Measurements from ENCODE around the gene MAB21L4. TPM values are rescaled to one million over a fixed set of nuclear protein-coding genes. Genes with fewer than 3 reads are reported as not detected.
A peak's percentile ranks its signal among the peaks of the same experiment; 100 is the strongest.

Gene MAB21L4
- total and polyA plus RNA-seq, 10 donors = 0.04 to 0.70 (median 0.23) TPM; not detected in 6

- Histone ChIP-seq H3K9me3 (no peaks in the 10 kb centered on the region), H3K4me1 (no peaks in the 10 kb centered on the region), H3K27ac (no peak overlapping the region), H3K4me3 (no peak overlapping the region), H3K36me3 (no peaks in the 10 kb centered on the region), H3K27me3 (replicated peaks in 1 of 7) (no peaks in the 10 kb centered on the region)
- peak; percentile 46 for DNase-seq
- 63 to 94% (median 90%) methylated on average over 4 of the region's 4 CpGs for WGBS, 5 donors
- TF ChIP-seq CTCF (IDR thresholded peaks at IDR 0.05 in 8 of 11, conservative IDR thresholded peaks at IDR 0.05 in 3 of 11) (no peak), POLR2AphosphoS5 (IDR thresholded peaks at IDR 0.05) (no peak), POLR2A (IDR thresholded peaks at IDR 0.05) (no peak)
- intact Hi-C loops (cut with DNase I; ENCODE audit: low total_unique reads) = no loop called here
Measured at GRCh38 chr2:240887631-240888030, 8.3 kb downstream of the MAB21L4 start.

DNA sequence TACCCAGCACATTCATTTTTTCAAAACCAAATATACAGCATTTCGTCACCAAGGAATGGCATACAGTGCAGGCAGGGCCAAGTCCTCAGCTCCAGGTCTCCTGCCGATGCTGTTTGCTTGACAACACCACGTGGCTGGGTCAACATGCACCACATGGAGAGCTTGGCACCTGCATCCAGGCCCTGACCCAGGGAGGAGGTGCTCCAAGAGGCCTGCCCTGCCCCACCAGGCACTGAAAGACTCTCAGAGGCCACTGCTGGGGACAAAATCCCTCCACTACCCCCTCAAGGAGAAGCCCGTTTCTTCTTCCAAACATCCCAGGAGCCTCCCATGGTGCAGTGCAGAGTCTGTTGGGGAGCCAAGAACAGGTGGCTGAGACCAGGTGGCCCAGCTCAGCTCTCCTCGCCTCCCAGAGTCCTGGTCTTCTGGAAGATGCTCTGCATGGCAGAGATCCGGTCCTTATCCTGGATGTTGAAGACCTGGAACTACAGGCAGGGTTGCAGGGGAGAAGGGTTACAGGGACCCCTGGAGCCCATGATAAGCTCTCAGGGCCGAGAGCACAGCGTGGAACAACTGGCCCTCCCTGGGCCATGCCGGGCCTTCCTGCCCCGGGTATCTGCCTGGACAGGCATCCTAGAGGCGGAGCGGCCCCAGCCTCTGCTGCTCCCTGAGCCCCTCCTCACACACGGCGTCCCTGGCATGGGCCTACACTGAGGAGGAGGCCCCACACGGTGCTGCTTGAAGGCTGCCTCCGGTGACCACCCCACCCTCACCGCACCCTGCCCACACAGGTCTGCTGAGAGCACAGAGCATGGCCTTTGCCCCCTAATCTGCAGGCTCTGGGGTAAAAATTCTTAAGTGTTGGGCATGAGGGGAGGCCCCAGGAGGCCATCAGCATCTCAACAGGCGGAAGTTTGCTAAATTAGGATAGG, 9.0 kb downstream of the MAB21L4 start:
- Histone ChIP-seq H3K4me3 (no peak overlapping the region), H3K27me3 (replicated peaks in 1 of 7) (no peaks in the 10 kb centered on the region), H3K36me3 (no peaks in the 10 kb centered on the region), H3K27ac (no peak overlapping the region), H3K4me1 (no peaks in the 10 kb centered on the region), H3K9me3 (no peaks in the 10 kb centered on the region)
- WGBS, 5 donors = 79 to 92% (median 87%) methylated on average over 6 to 18 of the region's 18 CpGs
- TF ChIP-seq POLR2AphosphoS5 (IDR thresholded peaks at IDR 0.05) = no peak
- TF ChIP-seq POLR2A (IDR thresholded peaks at IDR 0.05) = no peak
- TF ChIP-seq CTCF (IDR thresholded peaks at IDR 0.05 in 8 of 11, conservative IDR thresholded peaks at IDR 0.05 in 3 of 11) = no peak
- DNase-seq = peak; percentile 61
- intact Hi-C loops (cut with DNase I; ENCODE audit: low total_unique reads) = no loop called here

GRCh38 chr2:240886023-240886565, 9.9 kb downstream of the MAB21L4 start:
- peak; percentile 9 for DNase-seq
- Histone ChIP-seq H3K4me1 (no peaks in the 10 kb centered on the region), H3K9me3 (no peaks in the 10 kb centered on the region), H3K27me3 (replicated peaks in 1 of 7) (no peaks in the 10 kb centered on the region), H3K27ac (no peak overlapping the region), H3K36me3 (no peaks in the 10 kb centered on the region), H3K4me3 (no peak overlapping the region)
- TF ChIP-seq CTCF (IDR thresholded peaks at IDR 0.05 in 8 of 11, conservative IDR thresholded peaks at IDR 0.05 in 3 of 11) (no peak), POLR2AphosphoS5 (IDR thresholded peaks at IDR 0.05) (no peak), POLR2A (IDR thresholded peaks at IDR 0.05) (no peak)
- WGBS, 5 donors = 47 to 64% (median 58%) methylated on average over 4 to 5 of the region's 5 CpGs
- intact Hi-C loops (cut with DNase I; ENCODE audit: low total_unique reads) = no loop called here

DNA sequence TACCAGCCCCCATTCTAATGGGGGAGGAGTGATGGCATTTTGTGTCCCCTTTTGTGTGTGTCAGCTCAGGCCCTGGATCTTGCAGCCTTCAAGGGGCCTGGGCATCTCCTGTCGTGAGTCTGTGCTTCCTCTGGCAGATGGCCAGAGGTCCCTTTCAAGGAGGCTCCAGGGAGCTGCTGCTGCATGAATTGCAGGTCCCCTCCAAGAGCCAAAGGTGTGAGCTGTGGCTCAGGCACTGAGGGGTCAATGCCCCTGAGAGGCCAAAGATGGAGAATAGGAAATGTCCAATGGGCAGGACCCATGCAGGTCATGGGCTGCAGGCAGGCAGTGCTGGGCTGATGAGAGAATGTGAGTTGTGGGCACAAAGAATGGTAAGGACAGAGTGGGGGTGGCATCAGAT, 10.4 kb downstream of the MAB21L4 start:
- Histone ChIP-seq H3K4me1 (no peaks in the 10 kb centered on the region), H3K4me3 (no peak overlapping the region), H3K36me3 (no peaks in the 10 kb centered on the region), H3K9me3 (no peaks in the 10 kb centered on the region), H3K27ac (no peak overlapping the region), H3K27me3 (replicated peaks in 1 of 7) (no peaks in the 10 kb centered on the region)
- 17 to 63% (median 40%) methylated on average over 1 of the region's 1 CpG for WGBS, 5 donors
- peak; percentile 52 for DNase-seq
- intact Hi-C loops (cut with DNase I; ENCODE audit: low total_unique reads) = no loop called here
- TF ChIP-seq POLR2A (IDR thresholded peaks at IDR 0.05) = no peak
- no peak for TF ChIP-seq POLR2AphosphoS5 (IDR thresholded peaks at IDR 0.05)
- TF ChIP-seq CTCF (IDR thresholded peaks at IDR 0.05 in 8 of 11, conservative IDR thresholded peaks at IDR 0.05 in 3 of 11) = no peak
